HepG2 (cell line): ENCODE results near the gene ITGB2. TPM values are rescaled to one million over a fixed set of nuclear protein-coding genes. Genes with fewer than 3 reads are reported as not detected.
A peak's percentile ranks its signal among the peaks of the same experiment; 100 is the strongest.

Source experiments
- CCAR2 ChIP-seq: fragments of 200-400 bp; formaldehyde crosslinking; optimal IDR thresholded peaks from 2 replicates; pipeline ENCODE3; 2018; ENCODE audit warnings: low read depth, mild to moderate bottlenecking, low read length, moderate library complexity
- MYPOP ChIP-seq: sonication (generic); formaldehyde crosslinking; IDR thresholded peaks from 2 replicates; pipeline ENCODE4 v1.8.1; 2023; ENCODE audit warnings: mild to moderate bottlenecking, moderate library complexity, missing genetic modification reagents
- SP140L ChIP-seq: sonication (generic); formaldehyde crosslinking; IDR thresholded peaks from 2 replicates; pipeline ENCODE4 v1.4.0; 2020; ENCODE audit warnings: missing genetic modification reagents, borderline replicate concordance
- ZKSCAN1 ChIP-seq: fragments of 150-350 bp; IDR thresholded peaks from 2 replicates; pipeline ENCODE4 v1.6.1; 2014; ENCODE audit warnings: low read length
- ZNF10 ChIP-seq: sonication (generic); formaldehyde crosslinking; IDR thresholded peaks from 2 replicates; pipeline ENCODE4 v1.4.0; 2020; ENCODE audit warnings: mild to moderate bottlenecking, low read depth, missing genetic modification reagents, borderline replicate concordance
- ZNF280B ChIP-seq: sonication (generic); formaldehyde crosslinking; IDR thresholded peaks from 2 replicates; pipeline ENCODE4 v1.5.0; 2020; ENCODE audit warnings: missing genetic modification reagents, mild to moderate bottlenecking, borderline replicate concordance
- ZNF569 ChIP-seq: sonication (generic); formaldehyde crosslinking; IDR thresholded peaks from 2 replicates; pipeline ENCODE4 v1.5.0; 2020; ENCODE audit warnings: mild to moderate bottlenecking, missing genetic modification reagents, moderate library complexity, borderline replicate concordance
- polyA plus RNA-seq, 8 experiments: library from polyadenylated mRNA; depleted of rRNA in 3 of 8; stranded (reverse) in 7 of 8; unstranded in 1 of 8; fragments of >200 nt; fragmentation: Illumina TruSeq in 4 of 8; extraction: Trizol in 4 of 8; gene quantifications; 2 replicates each; pipeline versions ENCODE4 v1.2.1 to v1.2.3, GENCODE V29; 2011 to 2016; ENCODE audit warnings: low read depth in 4 of 8, missing spikeins in 1 of 8, mixed read lengths in 1 of 8; ENCODE audit not compliant: insufficient read depth in 1 of 8
- total RNA-seq, 5 experiments: library from RNA; depleted of rRNA; stranded (reverse); fragments of >200 nt; fragmentation: Illumina TruSeq; extraction: Trizol; gene quantifications; 2 replicates each; pipeline ENCODE4 v1.2.3, GENCODE V29; 2016; ENCODE audit warnings: low read depth in 1 of 5
- TF ChIP-seq, protein P1 (sequence below): sonication (generic); formaldehyde crosslinking; IDR thresholded peaks from 2 replicates; pipeline ENCODE4 v1.4.0; 2020; ENCODE audit warnings: mild to moderate bottlenecking, missing genetic modification reagents
- TF ChIP-seq, protein P2 (sequence below): sonication (generic); formaldehyde crosslinking; IDR thresholded peaks from 2 replicates; pipeline ENCODE4 v1.4.0; 2020; ENCODE audit warnings: missing genetic modification reagents, mild to moderate bottlenecking, borderline replicate concordance
- TF ChIP-seq, protein P3 (sequence below): IDR thresholded peaks from 2 replicates; pipeline ENCODE4 v1.6.1; 2016; ENCODE audit warnings: low read depth, missing genetic modification reagents, missing compliant biosample characterization

The ITGB2 gene
- total and polyA plus RNA-seq, 2 of the 13 experiments (the other 11 are each of a cell fraction or from before 2014, with no cell fraction given) = 4.2 to 18.0 TPM

DNA sequence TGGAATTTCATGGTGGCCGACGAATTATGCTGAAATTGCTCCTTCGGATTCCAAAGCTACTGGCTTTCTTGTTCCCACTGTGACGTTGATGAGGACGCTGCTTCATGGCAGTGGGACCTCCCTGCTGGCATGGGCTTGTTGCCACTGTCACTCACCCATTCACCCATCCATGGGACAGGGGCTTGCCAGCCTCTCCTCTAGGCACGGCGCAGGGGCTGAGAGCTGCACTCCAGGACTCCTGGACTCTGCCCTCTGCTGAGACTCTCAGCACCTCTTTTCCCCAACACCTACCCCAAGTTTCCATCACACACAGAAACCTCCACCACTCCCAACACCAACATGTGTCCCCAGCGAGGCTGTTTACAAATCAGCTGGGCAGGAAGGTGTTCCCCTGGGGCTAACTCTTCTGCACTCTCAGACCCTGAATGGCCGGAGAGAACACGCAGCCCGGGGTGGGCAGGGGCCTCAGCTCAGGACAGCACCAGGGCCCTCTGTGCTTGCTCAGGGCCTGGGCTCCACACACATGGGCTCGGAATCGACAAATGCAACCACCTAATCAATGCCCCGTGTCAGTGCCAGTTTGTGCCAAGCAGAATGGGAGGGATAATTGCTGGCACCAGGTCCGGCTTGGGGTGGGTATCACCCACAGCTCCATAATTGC, 3.1 kb downstream of the ITGB2 start (continued):
- TF ChIP-seq, protein P1, sequence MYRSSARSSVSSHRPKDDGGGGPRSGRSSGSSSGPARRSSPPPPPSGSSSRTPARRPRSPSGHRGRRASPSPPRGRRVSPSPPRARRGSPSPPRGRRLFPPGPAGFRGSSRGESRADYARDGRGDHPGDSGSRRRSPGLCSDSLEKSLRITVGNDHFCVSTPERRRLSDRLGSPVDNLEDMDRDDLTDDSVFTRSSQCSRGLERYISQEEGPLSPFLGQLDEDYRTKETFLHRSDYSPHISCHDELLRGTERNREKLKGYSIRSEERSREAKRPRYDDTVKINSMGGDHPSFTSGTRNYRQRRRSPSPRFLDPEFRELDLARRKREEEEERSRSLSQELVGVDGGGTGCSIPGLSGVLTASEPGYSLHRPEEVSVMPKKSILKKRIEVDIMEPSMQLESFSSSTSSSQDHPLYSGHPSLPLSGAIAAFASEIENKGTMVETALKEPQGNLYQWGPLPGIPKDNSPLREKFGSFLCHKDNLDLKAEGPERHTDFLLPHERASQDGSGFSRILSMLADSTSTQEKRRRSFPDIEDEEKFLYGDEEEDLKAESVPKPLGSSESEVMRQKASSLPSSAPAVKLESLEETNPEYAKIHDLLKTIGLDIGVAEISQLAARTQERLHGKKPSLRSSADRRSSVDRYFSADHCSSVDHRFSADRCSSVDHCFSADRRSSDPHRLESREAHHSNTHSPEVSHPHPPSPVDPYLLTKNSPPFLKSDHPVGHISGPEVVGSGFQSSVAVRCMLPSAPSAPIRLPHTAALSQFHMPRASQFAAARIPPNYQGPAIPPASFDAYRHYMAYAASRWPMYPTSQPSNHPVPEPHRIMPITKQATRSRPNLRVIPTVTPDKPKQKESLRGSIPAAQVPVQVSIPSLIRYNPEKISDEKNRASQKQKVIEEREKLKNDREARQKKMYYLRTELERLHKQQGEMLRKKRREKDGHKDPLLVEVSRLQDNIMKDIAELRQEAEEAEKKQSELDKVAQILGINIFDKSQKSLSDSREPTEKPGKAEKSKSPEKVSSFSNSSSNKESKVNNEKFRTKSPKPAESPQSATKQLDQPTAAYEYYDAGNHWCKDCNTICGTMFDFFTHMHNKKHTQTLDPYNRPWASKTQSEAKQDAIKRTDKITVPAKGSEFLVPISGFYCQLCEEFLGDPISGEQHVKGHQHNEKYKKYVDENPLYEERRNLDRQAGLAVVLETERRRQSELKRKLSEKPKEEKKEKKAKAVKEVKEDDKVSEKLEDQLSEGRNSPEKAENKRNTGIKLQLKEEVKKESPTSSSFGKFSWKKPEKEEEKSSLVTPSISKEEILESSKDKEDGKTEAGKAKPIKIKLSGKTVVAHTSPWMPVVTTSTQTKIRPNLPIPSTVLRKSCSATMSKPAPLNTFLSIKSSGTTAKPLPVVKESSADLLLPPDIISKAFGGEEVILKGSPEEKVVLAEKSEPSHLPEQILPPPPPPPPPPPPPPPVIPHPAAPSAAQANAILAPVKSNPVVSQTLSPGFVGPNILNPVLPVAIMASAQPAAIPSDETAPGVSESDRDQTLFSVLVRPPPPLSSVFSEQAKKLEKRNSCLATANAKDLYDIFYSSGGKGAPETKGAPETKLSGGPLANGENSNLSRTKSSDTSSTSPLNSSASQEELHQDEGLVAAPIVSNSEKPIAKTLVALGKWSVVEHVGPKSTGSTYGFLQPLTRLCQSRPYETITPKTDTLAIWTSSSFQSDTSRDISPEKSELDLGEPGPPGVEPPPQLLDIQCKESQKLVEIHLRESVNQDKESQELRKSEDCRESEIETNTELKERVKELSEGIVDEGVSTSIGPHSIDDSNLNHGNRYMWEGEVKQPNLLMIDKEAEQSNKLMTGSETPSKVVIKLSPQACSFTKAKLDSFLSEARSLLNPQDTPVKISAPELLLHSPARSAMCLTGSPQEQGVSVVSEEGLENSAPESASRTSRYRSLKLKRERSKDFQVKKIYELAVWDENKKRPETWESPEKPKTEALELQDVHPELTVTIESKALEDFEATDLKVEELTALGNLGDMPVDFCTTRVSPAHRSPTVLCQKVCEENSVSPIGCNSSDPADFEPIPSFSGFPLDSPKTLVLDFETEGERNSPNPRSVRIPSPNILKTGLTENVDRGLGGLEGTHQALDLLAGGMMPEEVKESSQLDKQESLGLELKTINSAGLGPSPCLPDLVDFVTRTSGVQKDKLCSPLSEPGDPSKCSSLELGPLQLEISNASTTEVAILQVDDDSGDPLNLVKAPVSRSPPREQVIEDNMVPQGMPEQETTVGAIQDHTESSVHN (CRISPR knock-in tag) = no peak
- TF ChIP-seq ZNF280B (CRISPR knock-in tag) (peak; percentile 28; the same call in 1 of the 2 replicates), CCAR2 (no peak), MYPOP (CRISPR knock-in tag) (no peak), SP140L (no peak), ZNF569 (CRISPR knock-in tag) (no peak), ZKSCAN1 (no peak), ZNF10 (CRISPR knock-in tag) (no peak)
- TF ChIP-seq, protein P2, sequence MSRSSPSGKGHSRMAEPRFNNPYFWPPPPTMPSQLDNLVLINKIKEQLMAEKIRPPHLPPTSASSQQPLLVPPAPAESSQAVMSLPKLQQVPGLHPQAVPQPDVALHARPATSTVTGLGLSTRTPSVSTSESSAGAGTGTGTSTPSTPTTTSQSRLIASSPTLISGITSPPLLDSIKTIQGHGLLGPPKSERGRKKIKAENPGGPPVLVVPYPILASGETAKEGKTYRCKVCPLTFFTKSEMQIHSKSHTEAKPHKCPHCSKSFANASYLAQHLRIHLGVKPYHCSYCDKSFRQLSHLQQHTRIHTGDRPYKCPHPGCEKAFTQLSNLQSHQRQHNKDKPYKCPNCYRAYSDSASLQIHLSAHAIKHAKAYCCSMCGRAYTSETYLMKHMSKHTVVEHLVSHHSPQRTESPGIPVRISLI (CRISPR knock-in tag) = no peak
- TF ChIP-seq, protein P3, sequence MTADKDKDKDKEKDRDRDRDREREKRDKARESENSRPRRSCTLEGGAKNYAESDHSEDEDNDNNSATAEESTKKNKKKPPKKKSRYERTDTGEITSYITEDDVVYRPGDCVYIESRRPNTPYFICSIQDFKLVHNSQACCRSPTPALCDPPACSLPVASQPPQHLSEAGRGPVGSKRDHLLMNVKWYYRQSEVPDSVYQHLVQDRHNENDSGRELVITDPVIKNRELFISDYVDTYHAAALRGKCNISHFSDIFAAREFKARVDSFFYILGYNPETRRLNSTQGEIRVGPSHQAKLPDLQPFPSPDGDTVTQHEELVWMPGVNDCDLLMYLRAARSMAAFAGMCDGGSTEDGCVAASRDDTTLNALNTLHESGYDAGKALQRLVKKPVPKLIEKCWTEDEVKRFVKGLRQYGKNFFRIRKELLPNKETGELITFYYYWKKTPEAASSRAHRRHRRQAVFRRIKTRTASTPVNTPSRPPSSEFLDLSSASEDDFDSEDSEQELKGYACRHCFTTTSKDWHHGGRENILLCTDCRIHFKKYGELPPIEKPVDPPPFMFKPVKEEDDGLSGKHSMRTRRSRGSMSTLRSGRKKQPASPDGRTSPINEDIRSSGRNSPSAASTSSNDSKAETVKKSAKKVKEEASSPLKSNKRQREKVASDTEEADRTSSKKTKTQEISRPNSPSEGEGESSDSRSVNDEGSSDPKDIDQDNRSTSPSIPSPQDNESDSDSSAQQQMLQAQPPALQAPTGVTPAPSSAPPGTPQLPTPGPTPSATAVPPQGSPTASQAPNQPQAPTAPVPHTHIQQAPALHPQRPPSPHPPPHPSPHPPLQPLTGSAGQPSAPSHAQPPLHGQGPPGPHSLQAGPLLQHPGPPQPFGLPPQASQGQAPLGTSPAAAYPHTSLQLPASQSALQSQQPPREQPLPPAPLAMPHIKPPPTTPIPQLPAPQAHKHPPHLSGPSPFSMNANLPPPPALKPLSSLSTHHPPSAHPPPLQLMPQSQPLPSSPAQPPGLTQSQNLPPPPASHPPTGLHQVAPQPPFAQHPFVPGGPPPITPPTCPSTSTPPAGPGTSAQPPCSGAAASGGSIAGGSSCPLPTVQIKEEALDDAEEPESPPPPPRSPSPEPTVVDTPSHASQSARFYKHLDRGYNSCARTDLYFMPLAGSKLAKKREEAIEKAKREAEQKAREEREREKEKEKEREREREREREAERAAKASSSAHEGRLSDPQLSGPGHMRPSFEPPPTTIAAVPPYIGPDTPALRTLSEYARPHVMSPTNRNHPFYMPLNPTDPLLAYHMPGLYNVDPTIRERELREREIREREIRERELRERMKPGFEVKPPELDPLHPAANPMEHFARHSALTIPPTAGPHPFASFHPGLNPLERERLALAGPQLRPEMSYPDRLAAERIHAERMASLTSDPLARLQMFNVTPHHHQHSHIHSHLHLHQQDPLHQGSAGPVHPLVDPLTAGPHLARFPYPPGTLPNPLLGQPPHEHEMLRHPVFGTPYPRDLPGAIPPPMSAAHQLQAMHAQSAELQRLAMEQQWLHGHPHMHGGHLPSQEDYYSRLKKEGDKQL (CRISPR knock-in tag) = no peak
